GM12878 (cell line): ENCODE measurements around the gene ACTN3.

Experiments
- BCL3 ChIP-seq: IDR thresholded peaks from 2 replicates; pipeline ENCODE4 v1.6.1; 2011; ENCODE audit warnings: borderline replicate concordance, low read depth, mild to moderate bottlenecking, moderate library complexity, low read length; ENCODE audit not compliant: insufficient read depth, poor library complexity, severe bottlenecking
- BHLHE40 ChIP-seq, 2 experiments: fragments of 450-650 bp in 1 of 2; IDR thresholded peaks; 2 replicates each; pipeline ENCODE4 v1.6.1; 2011 to 2017; ENCODE audit warnings: low read depth in 2 of 2, borderline replicate concordance in 1 of 2, improper control_type of control experiment in 1 of 2, low read length in 1 of 2, mild to moderate bottlenecking in 1 of 2
- CTCF ChIP-seq, 3 experiments: IDR thresholded peaks in 2 of 3; conservative IDR thresholded peaks in 1 of 3; 2 replicates each; pipeline ENCODE4 v1.5.1; 2011; ENCODE audit warnings: low read depth in 3 of 3, low read length in 3 of 3, mild to moderate bottlenecking in 3 of 3, control low read depth in 2 of 3, moderate library complexity in 2 of 3, inconsistent platforms in 1 of 3, mixed read lengths in 1 of 3; ENCODE audit not compliant: control insufficient read depth in 2 of 3, insufficient read depth in 1 of 3; ENCODE audit errors: extremely low read depth in 1 of 3
- EED ChIP-seq: sonication (generic); IDR thresholded peaks from 2 replicates; pipeline ENCODE4 v1.6.1; 2016; ENCODE audit warnings: antibody characterized with exemption, low read depth
- IKZF2 ChIP-seq, 2 experiments: fragments of 450-650 bp; IDR thresholded peaks; 2 replicates each; pipeline ENCODE4 v1.6.1; 2017; ENCODE audit warnings: mild to moderate bottlenecking in 2 of 2, moderate library complexity in 2 of 2
- NBN ChIP-seq: fragments of 450-650 bp; IDR thresholded peaks from 2 replicates; pipeline ENCODE4 v1.6.1; 2016
- NRF1 ChIP-seq: conservative IDR thresholded peaks from 2 replicates; pipeline ENCODE4 v1.6.1; 2011; ENCODE audit warnings: mild to moderate bottlenecking, low read depth, low read length, improper control_type of control experiment
- RFX5 ChIP-seq: IDR thresholded peaks from 2 replicates; pipeline ENCODE4 v1.6.1; 2011; ENCODE audit warnings: low read depth, low read length, improper control_type of control experiment
- SP1 ChIP-seq: IDR thresholded peaks from one replicate; pipeline ENCODE4 v1.6.1; 2011; ENCODE audit warnings: low read depth, low read length
- SPI1 ChIP-seq: IDR thresholded peaks from 2 replicates; pipeline ENCODE4 v1.6.1; 2011; ENCODE audit warnings: low read depth, mild to moderate bottlenecking, low read length, moderate library complexity, borderline replicate concordance; ENCODE audit not compliant: insufficient read depth
- TARDBP ChIP-seq: IDR thresholded peaks from 2 replicates; pipeline ENCODE4 v1.6.1; 2016; ENCODE audit warnings: borderline replicate concordance
- TCF3 ChIP-seq: IDR thresholded peaks from 2 replicates; pipeline ENCODE4 v1.6.1; 2012; ENCODE audit warnings: low read depth, mild to moderate bottlenecking, low read length, borderline replicate concordance; ENCODE audit not compliant: insufficient read depth
- USF2 ChIP-seq: IDR thresholded peaks from 2 replicates; pipeline ENCODE4 v1.6.1; 2011; ENCODE audit warnings: low read depth, low read length, improper control_type of control experiment, borderline replicate concordance
- ZNF274 ChIP-seq: IDR thresholded peaks from one replicate; pipeline ENCODE4 v1.8.0; 2011; ENCODE audit not compliant: insufficient read length, insufficient read depth

GRCh38 chr11:66600219-66600618 is 53.5 kb downstream of the ACTN3 start:
- TF ChIP-seq EED (no peak), CTCF (IDR thresholded peaks at IDR 0.05 in 2 of 3, conservative IDR thresholded peaks at IDR 0.05 in 1 of 3; ENCODE audit: control insufficient read depth in 2 of 3, extremely low read depth in 1 of 3, insufficient read depth in 1 of 3, low read depth in 3 of 3, low read length in 3 of 3) (no peak), TCF3 (no peak), RFX5 (no peak), SP1 (no peak), BHLHE40 (IDR thresholded peaks at IDR 0.05; ENCODE audit: borderline replicate concordance in 1 of 2, low read depth in 2 of 2, low read length in 1 of 2) (no peak), NBN (no peak), SPI1 (no peak), ZNF274 (no peak), NRF1 (no peak), BCL3 (no peak), IKZF2 (IDR thresholded peaks at IDR 0.05) (no peak), TARDBP (no peak), USF2 (no peak)
